Progenitor cell of endocrine pancreas (in vitro differentiated cells): ENCODE data around the gene DPP8. TPM values are rescaled to one million over a fixed set of nuclear protein-coding genes. Genes with fewer than 3 reads are reported as not detected.
"Not testable (repeated sequence)": the region's sequence is repeated elsewhere in the genome, so short reads cannot be mapped to it uniquely, and the experiment has no call there.

Experiments
- DNase-seq: peaks from one replicate; pipeline ENCODE4 v3.0.0; 2021; ENCODE audit warnings: low spot score; ENCODE audit not compliant: unreplicated experiment
- H3K27ac Mint-ChIP-seq: 2 replicates; pipeline ENCODE4 v1.8.0; 2021; ENCODE audit warnings: mild to moderate bottlenecking, moderate library complexity, mixed read lengths
- H3K27me3 Mint-ChIP-seq: 2 replicates; pipeline ENCODE4 v1.8.0; 2021; ENCODE audit warnings: mixed read lengths
- H3K36me3 Mint-ChIP-seq: 2 replicates; pipeline ENCODE4 v1.8.0; 2022; ENCODE audit warnings: mixed read lengths; ENCODE audit not compliant: insufficient read depth
- H3K4me1 Mint-ChIP-seq: 2 replicates; pipeline ENCODE4 v1.8.0; 2021; ENCODE audit warnings: low read depth, mixed read lengths
- H3K4me3 Mint-ChIP-seq: 2 replicates; pipeline ENCODE4 v1.8.0; 2021; ENCODE audit warnings: low read depth, mild to moderate bottlenecking, moderate library complexity, mixed read lengths
- H3K9me3 Mint-ChIP-seq: 2 replicates; pipeline ENCODE4 v1.8.0; 2021; ENCODE audit warnings: low read depth, mixed read lengths
- CTCF ChIP-seq: fragments of 200-600 bp; sonication (generic); IDR thresholded peaks from one replicate; pipeline ENCODE4 v1.5.0; 2021; ENCODE audit warnings: antibody characterized with exemption, mild to moderate bottlenecking; ENCODE audit not compliant: unreplicated experiment
- total RNA-seq: library from RNA; stranded (reverse); gene quantifications from 2 replicates; pipeline ENCODE4 v1.2.1, GENCODE V29; 2021

The DPP8 gene
- total RNA-seq, 1 donor from 2014 or later, result 30.7 TPM

- peaks cover 10% of the 10 kb centered on the region for H3K4me1 Mint-ChIP-seq
- H3K27me3 Mint-ChIP-seq, result peaks cover 49% of the 10 kb centered on the region
- no peaks in the 10 kb centered on the region for H3K9me3 Mint-ChIP-seq
- H3K27ac Mint-ChIP-seq, result peak overlapping the region; percentile 56
- H3K36me3 Mint-ChIP-seq, result no peaks in the 10 kb centered on the region
- no peak overlapping the region for H3K4me3 Mint-ChIP-seq
- DNase-seq, result no peak
- no peak for TF ChIP-seq CTCF
Measured at GRCh38 chr15:65399001-65399706, 118.3 kb downstream of the DPP8 start.

GRCh38 chr15:65398486-65398885 is 119.0 kb downstream of the DPP8 start:
- not testable (repeated sequence) for H3K36me3 Mint-ChIP-seq, H3K27ac Mint-ChIP-seq, H3K4me3 Mint-ChIP-seq, H3K4me1 Mint-ChIP-seq, H3K9me3 Mint-ChIP-seq, DNase-seq
- H3K27me3 Mint-ChIP-seq, result peaks cover 51% of the 10 kb centered on the region

GRCh38 chr15:65396965-65397317 is 120.5 kb downstream of the DPP8 start:
- Mint-ChIP-seq H3K9me3 (no peaks in the 10 kb centered on the region), H3K4me1 (peaks cover 20% of the 10 kb centered on the region), H3K4me3 (no peak overlapping the region), H3K27ac (no peak overlapping the region), H3K36me3 (no peaks in the 10 kb centered on the region), H3K27me3 (peaks cover 54% of the 10 kb centered on the region)
- no peak for DNase-seq
- no peak for TF ChIP-seq CTCF

GRCh38 chr15:65396283-65396964 is 121.1 kb downstream of the DPP8 start:
- no peak for DNase-seq
- Mint-ChIP-seq H3K27me3 (peaks cover 54% of the 10 kb centered on the region), H3K4me1 (peaks cover 24% of the 10 kb centered on the region), H3K4me3 (no peak overlapping the region), H3K9me3 (no peaks in the 10 kb centered on the region), H3K27ac (no peak overlapping the region), H3K36me3 (no peaks in the 10 kb centered on the region)
- no peak for TF ChIP-seq CTCF

- Mint-ChIP-seq H3K36me3 (no peaks in the 10 kb centered on the region), H3K27me3 (peaks cover 54% of the 10 kb centered on the region), H3K9me3 (no peaks in the 10 kb centered on the region), H3K27ac (no peak overlapping the region), H3K4me3 (no peak overlapping the region), H3K4me1 (peaks cover 20% of the 10 kb centered on the region)
- DNase-seq, result no peak
- TF ChIP-seq CTCF, result no peak
Measured at GRCh38 chr15:65395567-65396202, 121.8 kb downstream of the DPP8 start.
